SK-N-DZ (cell line): Measurements from ENCODE around the gene ANO3.
"Not testable (repeated sequence)": the region's sequence is repeated elsewhere in the genome, so short reads cannot be mapped to it uniquely, and the experiment has no call there.

Experiments used
- DNase-seq: peaks from one replicate; pipeline ENCODE4 v3.0.0-alpha.2; 2015; ENCODE audit warnings: low spot score

Gene ANO3

DNA sequence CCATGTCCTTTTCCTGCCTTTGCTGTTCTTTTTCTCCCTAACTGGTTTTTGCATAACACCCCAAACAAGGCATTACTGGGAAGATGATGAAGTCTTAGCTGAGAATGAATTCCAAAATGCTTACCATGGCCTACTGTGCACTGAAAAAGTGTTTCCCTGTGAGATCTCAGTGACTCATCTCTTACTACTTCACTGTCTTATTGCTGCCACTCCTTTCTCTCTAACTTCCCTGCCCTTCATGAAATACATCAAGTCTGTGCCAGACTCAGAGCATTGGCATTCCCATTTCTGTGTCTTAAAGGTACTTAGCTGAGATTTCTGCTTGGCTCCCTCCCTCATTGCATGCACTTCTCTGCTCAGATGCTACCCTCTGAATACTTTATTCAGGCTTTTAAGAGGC lies 289.2 kb downstream of the ANO3 start:
- DNase-seq = no peak

GRCh38 chr11:26622181-26622580 lies 290.3 kb downstream of the ANO3 start:
- no peak for DNase-seq

DNA sequence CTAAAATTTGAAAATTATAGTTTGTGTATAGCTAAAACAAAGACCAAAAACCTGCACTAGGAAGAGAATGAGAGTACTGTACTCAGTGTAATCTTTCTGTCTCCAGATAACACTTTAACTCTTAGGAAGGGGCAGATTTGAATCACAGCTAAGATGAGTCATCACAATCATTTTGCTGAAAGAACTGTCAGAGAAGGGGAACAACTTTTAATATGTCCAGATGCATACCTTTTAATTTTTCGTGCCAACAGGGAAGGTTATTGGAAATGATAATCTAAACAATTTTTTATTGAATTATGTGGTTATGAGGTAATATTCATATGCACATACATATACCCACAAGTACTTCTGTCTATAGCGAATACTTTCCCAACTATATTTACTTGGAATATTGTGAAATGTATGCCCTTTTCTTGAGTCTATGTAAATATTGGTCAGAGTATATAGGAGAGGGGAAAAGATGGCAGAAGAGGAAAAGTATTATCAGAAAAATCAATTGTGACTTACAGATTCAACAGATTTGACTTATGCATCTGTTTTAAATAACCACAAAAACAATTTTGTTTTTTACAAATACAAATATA lies 291.2 kb downstream of the ANO3 start:
- DNase-seq = no peak

GRCh38 chr11:26626346-26626745 lies 294.4 kb downstream of the ANO3 start:
- DNase-seq = no peak

- DNase-seq = no peak
These were observed 300.8 kb downstream of the ANO3 start for GRCh38 chr11:26632691-26633159.

DNA sequence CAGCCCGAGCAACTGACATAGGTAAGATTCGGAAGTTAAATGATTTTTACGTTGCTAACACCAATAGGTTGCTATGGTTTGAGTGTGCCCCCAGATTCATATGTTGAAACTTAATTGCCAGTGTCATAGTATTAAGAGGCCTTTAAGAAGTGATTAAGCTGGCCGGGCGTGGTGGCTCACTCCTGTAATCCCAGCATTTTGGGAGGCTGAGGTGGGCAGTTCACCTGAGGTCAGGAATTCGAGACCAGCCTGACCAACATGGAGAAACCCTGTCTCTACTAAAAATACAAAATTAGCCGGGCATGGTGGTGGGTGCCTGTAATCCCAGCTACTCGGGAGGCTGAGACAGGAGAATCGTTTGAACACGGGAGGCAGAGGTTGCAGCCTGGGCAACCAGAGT lies 311.4 kb downstream of the ANO3 start:
- DNase-seq = not testable (repeated sequence)

DNA sequence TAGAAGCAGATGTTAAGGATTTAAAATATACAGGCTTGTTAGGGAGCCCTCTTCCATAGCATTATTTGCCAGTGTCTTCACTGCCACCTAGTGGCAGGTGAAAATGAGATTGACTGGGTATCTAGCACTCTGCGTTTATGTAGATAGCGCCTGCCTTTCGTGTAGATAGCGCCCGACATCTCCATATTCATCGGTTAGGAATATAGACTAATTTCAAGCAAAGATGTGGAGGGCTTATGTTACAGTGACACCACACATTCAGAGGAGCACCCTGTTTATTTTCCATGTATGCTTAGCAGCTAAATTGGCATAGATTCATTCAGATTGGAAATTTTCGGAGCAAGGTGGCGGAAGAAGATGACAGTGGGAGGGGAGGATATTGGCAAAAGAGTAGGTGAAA lies 318.0 kb downstream of the ANO3 start:
- peak; percentile 76 for DNase-seq

- no peak for DNase-seq
These were observed 320.0 kb downstream of the ANO3 start for GRCh38 chr11:26651916-26652315.

GRCh38 chr11:26655287-26655686 lies 323.4 kb downstream of the ANO3 start:
- DNase-seq = no peak

- no peak for DNase-seq
These were observed 331.0 kb downstream of the ANO3 start for GRCh38 chr11:26662916-26663315.

- no peak for DNase-seq
These were observed 333.1 kb downstream of the ANO3 start for GRCh38 chr11:26665036-26665435.

DNA sequence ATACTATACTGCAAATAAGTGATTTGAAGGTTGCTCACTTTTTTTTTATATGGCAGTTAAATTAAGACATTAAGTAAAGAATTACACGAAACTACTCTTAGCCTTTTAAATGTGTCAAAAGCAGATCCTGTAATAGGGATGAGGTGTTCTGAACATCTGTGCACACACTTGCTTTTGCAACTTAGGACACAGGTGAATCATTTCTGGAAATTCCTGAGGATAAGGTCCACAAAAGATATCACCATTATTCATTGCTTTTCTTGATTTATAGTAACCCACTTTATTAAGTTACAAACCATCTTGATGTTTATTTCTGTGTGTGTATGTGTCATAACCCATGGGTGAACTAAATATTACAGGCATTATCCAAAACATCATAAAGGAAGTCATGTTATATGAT lies 334.0 kb downstream of the ANO3 start:
- no peak for DNase-seq

DNA sequence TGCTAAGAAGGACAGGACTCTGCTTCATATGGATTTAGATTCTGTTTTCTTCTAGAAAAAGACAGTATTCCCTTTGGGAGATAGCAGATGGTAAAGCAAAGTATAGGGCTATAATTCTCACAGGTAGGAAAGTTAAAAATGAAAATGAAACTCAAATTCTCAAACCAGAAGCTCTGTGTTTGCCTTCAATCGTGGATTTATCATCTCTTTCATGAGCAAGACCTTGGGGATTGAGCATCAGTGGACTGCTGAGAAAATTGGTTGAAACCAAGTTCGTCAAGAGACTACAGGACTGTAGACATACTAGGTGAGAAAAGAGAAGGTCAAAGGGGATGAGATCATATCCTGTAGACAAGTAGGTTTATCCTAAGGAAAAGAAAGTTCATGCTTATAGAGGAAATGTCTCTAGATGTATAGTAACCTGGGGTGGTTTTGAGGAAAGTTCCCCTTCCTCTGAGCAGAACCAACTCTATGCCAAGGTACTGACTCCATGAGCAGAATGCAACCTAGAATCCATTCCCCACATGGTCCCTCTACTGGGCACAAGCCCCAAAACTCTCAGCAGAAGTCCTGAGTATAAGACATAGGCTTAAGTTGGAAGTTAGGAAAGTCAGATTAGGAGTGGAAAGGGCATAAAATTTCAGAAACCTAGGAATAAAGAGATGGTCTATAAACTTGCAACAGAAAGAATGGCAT lies 343.5 kb downstream of the ANO3 start:
- DNase-seq = no peak

GRCh38 chr11:26676641-26677040 lies 344.7 kb downstream of the ANO3 start:
- no peak for DNase-seq

DNA sequence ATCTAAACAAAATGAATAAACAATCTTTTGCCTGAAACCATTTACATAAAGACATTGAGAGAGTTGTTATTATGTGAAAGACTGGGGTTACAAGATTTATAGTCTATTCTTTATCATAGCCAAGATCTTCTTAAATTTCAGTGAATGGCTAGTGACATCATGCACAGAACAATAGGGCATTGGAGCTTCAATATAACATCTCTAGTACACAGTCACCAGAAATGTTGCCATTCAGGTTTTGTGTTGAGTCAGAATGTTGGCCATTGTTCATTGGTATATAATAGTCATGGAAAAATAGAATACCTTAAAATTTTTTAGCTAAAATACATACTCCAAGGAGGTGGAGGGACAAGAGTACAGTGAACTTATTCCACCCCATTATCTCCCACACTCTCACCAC lies 345.6 kb downstream of the ANO3 start:
- no peak for DNase-seq

DNA sequence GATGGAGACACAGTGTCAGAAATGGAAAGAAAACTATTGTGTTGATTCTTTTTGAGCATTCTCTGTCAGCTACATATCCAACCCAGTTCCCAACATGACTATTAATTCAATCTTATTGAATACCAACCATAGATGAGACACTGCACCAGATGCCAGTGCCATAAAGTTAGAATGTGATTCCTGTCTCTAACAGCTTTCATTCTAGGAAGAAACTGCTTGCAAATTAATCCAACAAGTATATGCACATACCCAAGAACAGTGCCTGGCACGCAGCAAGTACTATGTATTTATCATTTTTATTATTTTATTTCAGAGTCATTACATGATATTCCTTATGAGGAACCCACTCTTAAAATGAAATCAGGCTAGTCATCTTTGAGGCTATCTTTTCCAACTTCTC lies 355.4 kb downstream of the ANO3 start:
- DNase-seq = no peak

GRCh38 chr11:26688701-26689100 lies 356.8 kb downstream of the ANO3 start:
- no peak for DNase-seq

GRCh38 chr11:26696330-26696729 lies 364.4 kb downstream of the ANO3 start:
- no peak for DNase-seq

- no peak for DNase-seq
These were observed 366.3 kb downstream of the ANO3 start for GRCh38 chr11:26698224-26698623.

- peak; percentile 82 for DNase-seq
These were observed 368.8 kb downstream of the ANO3 start for GRCh38 chr11:26700574-26701235.

DNA sequence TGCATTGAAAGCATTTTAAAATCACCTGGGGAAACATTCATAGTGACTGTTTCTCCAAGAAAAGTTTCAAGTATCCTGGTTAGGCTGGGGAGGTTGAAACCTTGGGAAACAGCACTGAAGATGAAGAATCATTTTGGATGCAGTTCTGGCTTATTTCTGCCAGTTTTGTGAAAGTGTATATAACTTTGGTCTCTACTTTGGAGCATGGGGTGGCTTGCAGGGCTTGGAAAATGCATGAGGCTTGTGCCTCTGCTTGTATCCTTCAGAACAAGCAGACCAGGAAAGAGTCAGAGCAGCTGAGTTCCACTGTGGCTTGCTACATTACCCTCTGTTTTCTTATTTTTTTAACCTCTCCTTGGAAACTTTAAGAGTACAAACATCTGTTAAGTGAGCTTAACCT lies 370.5 kb downstream of the ANO3 start:
- no peak for DNase-seq

DNA sequence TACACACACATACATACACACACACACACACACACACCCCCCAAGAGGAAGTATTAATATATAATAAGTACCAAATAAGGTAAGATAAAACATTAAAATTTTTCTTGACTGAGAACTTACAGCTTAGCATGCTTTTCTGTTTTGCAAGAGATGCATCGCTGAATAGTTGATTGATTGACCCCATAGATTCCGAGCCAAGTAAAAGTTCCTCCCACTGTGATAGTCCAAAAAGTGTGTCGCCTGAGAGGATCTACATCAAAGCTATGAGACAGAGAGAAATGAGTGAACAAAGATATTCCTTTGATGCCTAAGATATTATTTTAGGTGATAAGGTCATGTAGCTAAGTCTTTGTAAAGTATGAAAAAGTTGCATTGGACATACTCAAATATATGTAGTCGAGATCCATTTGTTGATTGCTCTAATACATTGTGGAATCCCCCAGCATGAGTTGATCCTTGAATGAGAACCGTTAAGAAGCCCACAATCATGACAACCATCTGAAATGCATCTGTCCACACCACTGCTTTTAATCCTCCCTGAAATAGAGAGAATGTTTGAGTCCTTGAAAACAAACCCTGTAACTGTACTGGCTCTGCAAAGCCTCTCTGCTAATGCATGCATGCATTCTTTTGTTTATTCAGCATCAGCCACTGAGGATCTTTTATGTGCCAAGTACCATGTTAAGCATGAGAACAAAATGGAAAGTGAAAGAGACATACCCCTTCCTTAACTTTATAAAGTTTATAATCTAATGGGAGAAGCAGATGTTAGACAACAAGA lies 371.7 kb downstream of the ANO3 start:
- DNase-seq = no peak
